ENCODE measurements around the gene CHTF18.

GRCh38 chr16:749010-749409 is 39.4 kb upstream of the CHTF18 start:
- TF ChIP-seq CTCF (conservative IDR thresholded peaks at IDR 0.05; ENCODE audit: low read depth in 2 of 2) (no peak), POLR2AphosphoS5 (IDR thresholded peaks at IDR 0.05; ENCODE audit: low read depth) (no peak)
